Peyer's patch (tissue), 4 donors: ENCODE data around the gene C2orf72. TPM values are rescaled to one million over a fixed set of nuclear protein-coding genes. Genes with fewer than 3 reads are reported as not detected.

Experiments used
- DNase-seq, 3 donors: peaks; one replicate each; pipeline ENCODE4 v3.0.0-alpha.2; 2017 to 2019
- H3K27ac ChIP-seq, 4 donors: fragments of 200-600 bp; sonication (generic); one replicate each; pipeline ENCODE4 v1.5.1; 2016 to 2019
- H3K27me3 ChIP-seq, 2 donors: fragments of 200-600 bp; sonication (generic); one replicate each; pipeline ENCODE4 v1.5.1; 2019
- H3K36me3 ChIP-seq, 3 donors: fragments of 200-600 bp; sonication (generic); one replicate each; pipeline ENCODE4 v1.5.1; 2016 to 2019
- H3K4me1 ChIP-seq, 4 donors: fragments of 200-600 bp; sonication (generic); one replicate each; pipeline ENCODE4 v1.5.1; 2016 to 2019
- H3K4me3 ChIP-seq, 4 donors: fragments of 200-600 bp; sonication (generic); 1 replicate in 3 of 4; 2 replicates in 1 of 4; pipeline ENCODE4 v1.5.1; 2016 to 2019; ENCODE audit warnings: mild to moderate bottlenecking in 1 of 4
- H3K9me3 ChIP-seq, 4 donors: fragments of 200-600 bp; sonication (generic); one replicate each; pipeline ENCODE4 v1.5.1; 2016 to 2019; ENCODE audit warnings: mild to moderate bottlenecking in 1 of 4
- CTCF ChIP-seq, 6 experiments: fragments of 450-650 bp in 4 of 6; fragments of 200-600 bp in 2 of 6; sonication (generic) in 1 of 6; IDR thresholded peaks; one replicate each; pipeline ENCODE4 v1.5.1; 2017 to 2019; ENCODE audit warnings: antibody characterized with exemption in 6 of 6, mild to moderate bottlenecking in 3 of 6, moderate library complexity in 1 of 6
- POLR2A ChIP-seq, 2 donors: fragments of 450-650 bp; IDR thresholded peaks; one replicate each; pipeline ENCODE4 v1.5.1; 2017; ENCODE audit warnings: antibody characterized with exemption in 2 of 2, mild to moderate bottlenecking in 2 of 2, moderate library complexity in 2 of 2
- total RNA-seq, 4 donors: library from RNA; depleted of rRNA; stranded (reverse); fragments of >200 nt; gene quantifications; one replicate each; pipeline ENCODE4 v1.1.0, GENCODE V29; 2016

Gene C2orf72
- total RNA-seq, 4 donors from 2014 or later, result 9.9 to 46.2 (median 31.8) TPM

- TF ChIP-seq CTCF (IDR thresholded peaks at IDR 0.05) (no peak), POLR2A (IDR thresholded peaks at IDR 0.05) (no peak)
- Histone ChIP-seq H3K9me3 (no peaks in the 10 kb centered on the region), H3K27ac (no peak overlapping the region), H3K27me3 (peaks cover 0 to 4% of the 10 kb centered on the region in 2 donors), H3K4me3 (no peak overlapping the region), H3K36me3 (no peaks in the 10 kb centered on the region), H3K4me1 (peaks cover 0 to 15% (median 0%) of the 10 kb centered on the region in 4 donors)
- no peak for DNase-seq
Observed at GRCh38 chr2:231039294-231039664, 2.0 kb downstream of the C2orf72 start.

GRCh38 chr2:231039821-231040364, 2.6 kb downstream of the C2orf72 start:
- Histone ChIP-seq H3K4me1 (peaks cover 0 to 15% (median 0%) of the 10 kb centered on the region in 4 donors), H3K27ac (no peak overlapping the region), H3K36me3 (no peaks in the 10 kb centered on the region), H3K27me3 (peaks cover 0 to 4% of the 10 kb centered on the region in 2 donors), H3K9me3 (no peaks in the 10 kb centered on the region), H3K4me3 (no peak overlapping the region)
- no peak for DNase-seq
- TF ChIP-seq CTCF (IDR thresholded peaks at IDR 0.05) (no peak), POLR2A (IDR thresholded peaks at IDR 0.05) (no peak)

DNA sequence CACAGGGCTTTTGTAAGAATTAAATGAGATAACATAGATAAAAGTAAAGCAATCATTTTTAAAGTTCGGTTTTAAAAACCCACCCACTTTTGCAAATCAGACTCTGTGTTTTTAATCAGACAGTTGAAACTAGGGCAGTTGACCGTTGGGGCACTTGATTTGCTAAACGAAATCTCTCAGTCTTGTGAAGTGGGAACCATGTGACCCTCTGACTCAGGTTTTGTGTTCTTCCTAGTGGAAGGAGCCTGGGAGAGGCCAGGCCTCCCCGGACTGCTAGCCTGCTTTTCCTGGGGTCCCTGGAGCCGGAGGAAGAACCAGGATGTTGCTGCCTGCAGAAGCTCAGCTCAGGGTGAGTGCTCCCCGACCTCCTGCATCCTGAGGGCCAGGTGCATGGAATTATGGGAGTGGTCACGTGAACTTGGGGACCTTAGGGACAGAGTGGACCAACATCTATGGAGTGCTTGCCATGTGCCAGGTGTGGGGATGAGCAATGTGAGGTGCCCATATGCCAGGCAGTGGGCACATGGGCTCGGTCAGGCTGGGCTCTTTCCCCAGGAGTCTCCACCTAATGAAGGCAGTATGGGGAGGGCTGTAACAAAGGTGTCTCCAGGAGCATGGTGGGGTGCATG, 3.9 kb downstream of the C2orf72 start:
- Histone ChIP-seq H3K27me3 (no peaks in the 10 kb centered on the region), H3K4me1 (peaks cover 0 to 15% (median 0%) of the 10 kb centered on the region in 4 donors), H3K27ac (no peak overlapping the region), H3K9me3 (no peaks in the 10 kb centered on the region), H3K4me3 (no peak overlapping the region), H3K36me3 (no peaks in the 10 kb centered on the region)
- TF ChIP-seq POLR2A (IDR thresholded peaks at IDR 0.05) (no peak), CTCF (IDR thresholded peaks at IDR 0.05) (no peak)
- DNase-seq, result no peak

- no peak for DNase-seq
- Histone ChIP-seq H3K4me3 (no peak overlapping the region), H3K36me3 (no peaks in the 10 kb centered on the region), H3K9me3 (no peaks in the 10 kb centered on the region), H3K27ac (no peak overlapping the region), H3K27me3 (no peaks in the 10 kb centered on the region), H3K4me1 (peaks cover 0 to 10% (median 0%) of the 10 kb centered on the region in 4 donors)
- TF ChIP-seq CTCF (IDR thresholded peaks at IDR 0.05) (no peak), POLR2A (IDR thresholded peaks at IDR 0.05) (no peak)
Observed at GRCh38 chr2:231043796-231044195, 6.5 kb downstream of the C2orf72 start.

DNA sequence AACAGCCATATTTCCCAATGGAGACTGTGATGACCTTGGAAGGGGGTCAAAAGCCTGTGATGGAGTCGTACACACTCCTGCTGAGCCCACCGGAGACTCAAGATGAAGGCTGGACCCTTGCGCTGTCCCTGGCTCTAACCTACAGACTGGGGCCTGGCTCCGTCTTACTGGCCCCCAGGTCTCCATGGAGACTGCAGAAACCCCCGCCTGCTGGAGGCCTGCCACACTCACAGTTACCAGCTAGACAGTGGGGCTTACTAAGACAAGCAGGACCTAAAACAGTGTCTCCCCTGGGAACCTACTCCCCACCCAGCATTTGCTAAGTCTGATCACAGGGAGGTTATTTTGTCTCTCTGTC, 9.6 kb downstream of the C2orf72 start:
- TF ChIP-seq CTCF (IDR thresholded peaks at IDR 0.05), result no peak
- Histone ChIP-seq H3K4me1 (peaks cover 0 to 27% (median 0%) of the 10 kb centered on the region in 4 donors), H3K4me3 (no peak overlapping the region), H3K9me3 (no peaks in the 10 kb centered on the region), H3K27ac (no peak overlapping the region), H3K36me3 (no peaks in the 10 kb centered on the region), H3K27me3 (no peaks in the 10 kb centered on the region)
- no peak for DNase-seq
